RWPE2 (cell line): ENCODE results near the gene CYFIP2.

Experiments
- ATAC-seq: fragments of 200-7000 bp; cut with Tn5 transposase; 3 replicates; pipeline ENCODE4 v1.9.1; 2021; ENCODE audit warnings: low read depth
- DNase-seq: peaks from one replicate; pipeline ENCODE4 v3.0.0-alpha.2; 2020; ENCODE audit warnings: low spot score
- H3K27ac ChIP-seq: fragments of 450-650 bp; 2 replicates; pipeline ENCODE4 v1.5.1; 2017; ENCODE audit warnings: mild to moderate bottlenecking; ENCODE audit not compliant: poor library complexity, severe bottlenecking
- H3K27me3 ChIP-seq: fragments of 250-450 bp; sonication (Bioruptor Pico); 2 replicates; pipeline ENCODE4 v1.5.1; 2021; ENCODE audit warnings: mild to moderate bottlenecking, moderate library complexity; ENCODE audit not compliant: insufficient read depth, poor library complexity, severe bottlenecking
- H3K36me3 ChIP-seq: fragments of 250-450 bp; sonication (Bioruptor Pico); 2 replicates; pipeline ENCODE4 v1.5.1; 2020; ENCODE audit warnings: low read depth, mild to moderate bottlenecking, moderate library complexity
- H3K4me1 ChIP-seq: fragments of 250-450 bp; sonication (Bioruptor Pico); 2 replicates; pipeline ENCODE4 v1.5.1; 2021; ENCODE audit warnings: mild to moderate bottlenecking, moderate library complexity; ENCODE audit not compliant: insufficient read depth, poor library complexity, severe bottlenecking
- H3K4me3 ChIP-seq: fragments of 250-450 bp; sonication (Bioruptor Pico); 2 replicates; pipeline ENCODE4 v1.5.1; 2021; ENCODE audit warnings: mild to moderate bottlenecking, moderate library complexity; ENCODE audit not compliant: severe bottlenecking
- H3K9me3 ChIP-seq: fragments of 250-450 bp; sonication (Bioruptor Pico); 2 replicates; pipeline ENCODE4 v1.5.1; 2021; ENCODE audit warnings: mild to moderate bottlenecking, moderate library complexity; ENCODE audit not compliant: severe bottlenecking
- CTCF ChIP-seq: fragments of 450-650 bp; IDR thresholded peaks from one replicate; pipeline ENCODE4 v1.5.1; 2017; ENCODE audit warnings: mild to moderate bottlenecking, moderate library complexity; ENCODE audit not compliant: poor library complexity, severe bottlenecking

Gene CYFIP2

GRCh38 chr5:157324237-157324636 is 58.3 kb downstream of the CYFIP2 start:
- Histone ChIP-seq H3K36me3 (no peaks in the 10 kb centered on the region), H3K4me3 (no peak overlapping the region), H3K4me1 (no peaks in the 10 kb centered on the region), H3K27ac (no peak overlapping the region), H3K27me3 (no peaks in the 10 kb centered on the region), H3K9me3 (no peaks in the 10 kb centered on the region)
- DNase-seq (no peak), ATAC-seq (no peak)
- peak; percentile 35 for TF ChIP-seq CTCF

GRCh38 chr5:157326440-157327005 is 60.6 kb downstream of the CYFIP2 start:
- ATAC-seq (no peak), DNase-seq (no peak)
- Histone ChIP-seq H3K27ac (no peak overlapping the region), H3K4me3 (no peak overlapping the region), H3K4me1 (no peaks in the 10 kb centered on the region), H3K9me3 (no peaks in the 10 kb centered on the region), H3K36me3 (no peaks in the 10 kb centered on the region), H3K27me3 (no peaks in the 10 kb centered on the region)
- TF ChIP-seq CTCF = no peak

GRCh38 chr5:157327771-157328170 is 61.8 kb downstream of the CYFIP2 start:
- Histone ChIP-seq H3K27ac (no peak overlapping the region), H3K9me3 (no peaks in the 10 kb centered on the region), H3K27me3 (no peaks in the 10 kb centered on the region), H3K36me3 (no peaks in the 10 kb centered on the region), H3K4me1 (no peaks in the 10 kb centered on the region), H3K4me3 (no peak overlapping the region)
- no peak for TF ChIP-seq CTCF
- DNase-seq (no peak), ATAC-seq (no peak)

GRCh38 chr5:157328277-157328912 is 62.5 kb downstream of the CYFIP2 start:
- H3K9me3 ChIP-seq = no peaks in the 10 kb centered on the region
- peak; percentile 99 for TF ChIP-seq CTCF
- H3K4me1 ChIP-seq = no peaks in the 10 kb centered on the region
- DNase-seq = no peak
- H3K27me3 ChIP-seq = no peaks in the 10 kb centered on the region
- no peaks in the 10 kb centered on the region for H3K36me3 ChIP-seq
- H3K4me3 ChIP-seq = no peak overlapping the region
- peak; percentile 98 for ATAC-seq
- H3K27ac ChIP-seq = no peak overlapping the region

GRCh38 chr5:157331807-157332206 is 65.9 kb downstream of the CYFIP2 start:
- no peak overlapping the region for H3K27ac ChIP-seq
- no peaks in the 10 kb centered on the region for H3K27me3 ChIP-seq
- H3K4me1 ChIP-seq = no peaks in the 10 kb centered on the region
- H3K4me3 ChIP-seq = no peak overlapping the region
- no peaks in the 10 kb centered on the region for H3K9me3 ChIP-seq
- no peak for TF ChIP-seq CTCF
- ATAC-seq (no peak), DNase-seq (no peak)
- no peaks in the 10 kb centered on the region for H3K36me3 ChIP-seq
